Stimulated activated CD8-positive, alpha-beta memory T cell treated with anti-CD3 and anti-CD28 coated beads, Interleukin-2, amount 100 ng/mL, for 48 hours (primary cell): ENCODE results near the gene TMEM87A.

Experiments
- DNase-seq, 2 donors: peaks; one replicate each; pipeline ENCODE4 v3.0.0-alpha.2; 2020; ENCODE audit warnings: low read depth in 2 of 2

The TMEM87A gene

GRCh38 chr15:42207674-42208579, 65.3 kb downstream of the TMEM87A start, which contains the start of gene VPS39:
Gene VPS39 (minus strand): TSS chr15:42208304. CDS start chr15:42208153, 151 bp downstream.
- DNase-seq = peak; percentile 68 to 75

- DNase-seq = no peak
Observed at GRCh38 chr15:42206406-42206805, 66.8 kb downstream of the TMEM87A start.

DNA sequence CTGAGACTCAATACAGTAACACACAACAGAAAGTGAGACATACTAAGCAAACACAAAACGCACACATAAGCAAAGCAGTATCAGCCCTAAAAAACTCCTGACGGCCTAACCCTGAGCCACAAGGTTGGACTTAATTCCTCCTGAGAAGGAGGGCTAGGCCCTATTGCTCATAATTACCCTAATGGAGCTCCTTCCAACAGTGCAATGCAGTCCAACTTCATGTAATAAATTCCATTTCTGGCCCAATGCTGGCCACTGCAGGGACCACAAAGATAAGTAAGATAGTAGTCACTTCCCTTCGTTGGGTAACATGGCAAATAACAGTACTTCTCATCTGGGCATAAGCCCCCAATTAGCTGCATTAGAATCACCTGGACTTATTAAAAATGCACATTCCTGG, 69.3 kb downstream of the TMEM87A start:
- no peak for DNase-seq

DNA sequence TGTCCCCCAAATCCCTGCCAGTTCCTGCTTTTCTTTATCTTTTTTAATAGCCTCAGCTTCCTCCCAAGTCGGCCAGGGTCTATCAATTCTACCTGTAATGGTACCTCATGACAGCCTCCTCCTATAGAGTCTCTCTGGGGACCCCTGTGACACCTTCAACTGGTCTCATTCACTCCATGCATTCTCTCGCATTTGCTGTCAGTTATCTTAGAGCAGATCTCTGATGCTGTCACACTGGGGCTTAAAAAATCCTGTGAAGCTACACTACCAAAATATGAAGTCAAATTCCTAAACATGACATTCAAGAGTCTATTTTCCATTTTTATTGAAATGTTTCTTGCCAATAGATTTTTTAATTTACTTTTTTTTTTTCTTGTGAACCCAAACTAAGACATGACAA, 70.6 kb downstream of the TMEM87A start:
- no peak for DNase-seq

GRCh38 chr15:42201801-42202200, 71.4 kb downstream of the TMEM87A start:
- no peak for DNase-seq

- DNase-seq = no peak
Observed at GRCh38 chr15:42199126-42199525, 74.1 kb downstream of the TMEM87A start.

- DNase-seq = no peak
Observed at GRCh38 chr15:42198516-42198915, 74.7 kb downstream of the TMEM87A start.

DNA sequence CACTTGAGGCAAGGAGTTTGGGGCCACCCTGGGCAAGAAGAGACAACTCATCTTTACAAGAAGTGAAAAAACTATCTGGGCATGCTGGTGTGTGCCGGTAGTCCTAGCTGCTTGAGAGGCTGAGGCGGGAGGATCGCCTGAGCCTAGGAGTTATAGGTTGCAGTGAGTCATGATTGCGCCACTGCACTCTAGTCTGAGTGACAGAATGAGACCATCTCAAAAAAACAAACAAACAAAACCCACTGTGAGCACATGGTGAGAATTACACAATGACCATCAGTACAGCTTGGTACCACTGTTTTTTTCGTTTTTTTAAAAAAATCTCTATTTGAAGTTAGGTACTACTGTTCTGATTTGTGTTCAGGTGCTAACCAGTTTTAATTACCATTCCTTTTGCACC, 78.7 kb downstream of the TMEM87A start:
- DNase-seq = no peak

DNA sequence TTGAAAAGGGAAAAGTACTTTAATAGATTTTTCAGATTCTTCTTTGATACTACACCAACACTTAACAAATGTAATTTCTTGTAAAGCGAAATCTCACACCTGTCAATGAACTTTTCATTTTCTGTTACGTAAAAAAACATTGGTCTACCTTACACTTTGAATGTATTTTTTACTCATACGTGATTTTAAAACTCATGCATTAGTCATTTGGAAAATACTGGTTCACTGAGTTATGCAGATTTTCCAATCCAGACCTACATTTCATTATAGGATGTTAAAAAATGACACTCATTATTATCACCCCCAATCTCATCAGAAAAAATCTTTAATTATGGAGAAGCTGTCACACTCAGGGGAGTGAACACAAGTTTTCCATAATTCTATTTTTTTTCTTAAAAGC, 79.8 kb downstream of the TMEM87A start:
- DNase-seq = no peak

DNA sequence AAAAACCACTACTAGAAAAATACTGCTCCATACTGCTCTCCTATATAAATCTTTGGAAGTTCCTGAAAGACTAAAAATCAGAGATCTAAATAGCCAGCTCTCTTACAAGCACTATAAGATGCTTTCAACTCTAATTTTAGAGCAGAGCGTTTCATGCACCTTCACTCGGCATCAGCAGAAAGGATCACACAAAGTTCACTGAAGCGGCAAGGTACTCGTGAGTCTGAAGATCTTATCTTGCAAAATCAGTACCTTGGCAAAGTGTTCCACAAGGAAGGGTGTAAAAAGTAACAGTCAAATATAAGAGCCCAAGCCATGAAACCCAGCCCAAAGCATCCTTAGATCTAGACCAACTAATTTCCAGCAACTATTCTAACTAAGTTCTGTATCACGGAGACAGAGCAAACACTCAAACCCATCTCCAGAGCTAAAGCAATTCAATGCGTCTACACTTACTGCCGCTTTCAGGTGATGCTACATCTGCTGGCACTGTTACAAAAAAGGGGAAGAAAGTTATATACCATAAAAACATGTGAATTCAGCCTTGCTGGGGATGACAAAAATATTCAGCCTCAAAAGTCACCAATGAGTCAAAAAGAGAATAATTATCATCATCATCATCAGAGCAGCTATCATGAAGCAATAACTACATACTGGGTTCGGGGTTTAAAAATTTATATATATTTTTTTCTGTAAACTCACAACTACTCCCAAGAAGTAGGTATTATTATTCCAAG, 81.5 kb downstream of the TMEM87A start:
- DNase-seq = no peak

- no peak for DNase-seq
Observed at GRCh38 chr15:42190370-42190769, 82.9 kb downstream of the TMEM87A start.

DNA sequence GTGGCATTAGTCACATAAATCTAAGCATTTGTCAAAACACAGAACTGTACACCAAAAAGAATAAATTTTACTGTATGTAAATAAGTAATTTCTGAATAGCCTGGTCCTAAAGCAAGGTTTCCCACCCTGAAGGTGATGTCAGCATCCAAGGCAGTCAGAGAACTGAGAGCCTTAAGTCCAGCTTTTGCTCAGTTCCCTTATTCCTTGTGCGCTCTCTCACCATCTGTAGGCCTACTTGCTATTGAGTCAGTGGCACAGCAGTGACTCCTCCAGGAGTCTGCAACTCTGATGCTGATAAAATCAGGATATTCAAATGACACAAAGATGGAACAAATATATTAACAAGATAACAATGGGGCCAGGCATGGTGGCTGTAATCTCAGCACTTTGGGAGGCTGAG, 87.4 kb downstream of the TMEM87A start:
- no peak for DNase-seq

GRCh38 chr15:42184736-42185135, 88.5 kb downstream of the TMEM87A start:
- DNase-seq = no peak

DNA sequence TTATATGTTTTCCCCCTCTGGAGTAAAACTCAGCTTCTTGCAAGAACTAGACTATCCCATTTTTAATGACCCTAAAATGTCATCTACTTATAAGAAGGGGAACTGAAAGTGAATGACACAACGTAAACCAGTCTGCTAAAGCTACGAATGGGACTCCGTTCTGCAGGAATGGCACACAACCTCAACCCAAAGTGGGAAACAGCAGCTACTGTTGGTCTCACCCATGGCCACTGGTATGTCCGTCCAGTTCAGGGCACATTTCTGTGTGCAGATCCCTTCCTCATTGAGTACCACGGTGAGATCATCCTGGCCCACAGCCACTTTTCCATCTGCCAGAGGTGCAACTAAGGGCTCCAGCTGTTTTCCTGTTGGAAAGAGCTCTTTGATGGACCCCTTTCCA, 88.9 kb downstream of the TMEM87A start:
- DNase-seq = no peak

DNA sequence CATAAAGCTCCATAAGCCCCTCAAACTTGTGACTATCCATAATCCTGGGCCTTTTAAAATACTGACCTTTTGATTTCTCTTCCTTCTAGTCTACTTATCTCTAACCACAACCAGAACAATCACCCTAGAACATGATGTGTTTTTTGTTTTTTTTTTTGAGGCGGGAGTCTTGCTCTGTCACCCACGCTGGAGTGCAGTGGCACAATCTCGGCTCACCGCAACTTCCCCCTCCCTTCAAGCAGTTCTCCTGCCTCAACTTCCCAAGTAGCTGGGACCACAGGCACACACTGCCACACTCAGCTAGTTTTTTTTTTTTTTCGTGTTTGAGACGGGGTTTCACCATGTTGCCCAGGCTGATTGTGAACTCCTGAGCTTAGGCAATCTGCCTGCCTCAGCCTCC, 90.3 kb downstream of the TMEM87A start:
- DNase-seq = no peak

GRCh38 chr15:42182328-42182886, 90.8 kb downstream of the TMEM87A start:
- DNase-seq = no peak

GRCh38 chr15:42178056-42178455, 95.2 kb downstream of the TMEM87A start:
- no peak for DNase-seq

- DNase-seq = no peak
Observed at GRCh38 chr15:42175671-42176070, 97.6 kb downstream of the TMEM87A start.

DNA sequence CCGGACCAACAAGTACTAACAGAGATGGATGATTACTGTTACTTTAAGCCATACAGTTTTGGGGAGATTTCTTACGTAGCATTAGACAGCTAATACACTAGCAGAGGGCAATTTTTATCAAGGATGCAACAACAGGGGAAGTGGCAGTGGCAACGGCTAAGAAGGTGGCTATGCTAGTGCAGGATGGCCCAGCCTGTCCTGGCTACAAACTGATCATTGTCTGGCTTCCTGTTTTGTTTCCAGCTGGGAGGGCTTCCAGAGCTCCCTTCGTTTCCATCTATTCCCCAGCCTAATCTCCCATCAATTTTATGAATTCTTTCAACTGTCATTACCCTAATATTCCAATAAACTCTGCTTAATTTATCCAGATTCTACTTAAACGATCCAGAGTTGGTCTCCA, 100.8 kb downstream of the TMEM87A start:
- no peak for DNase-seq

DNA sequence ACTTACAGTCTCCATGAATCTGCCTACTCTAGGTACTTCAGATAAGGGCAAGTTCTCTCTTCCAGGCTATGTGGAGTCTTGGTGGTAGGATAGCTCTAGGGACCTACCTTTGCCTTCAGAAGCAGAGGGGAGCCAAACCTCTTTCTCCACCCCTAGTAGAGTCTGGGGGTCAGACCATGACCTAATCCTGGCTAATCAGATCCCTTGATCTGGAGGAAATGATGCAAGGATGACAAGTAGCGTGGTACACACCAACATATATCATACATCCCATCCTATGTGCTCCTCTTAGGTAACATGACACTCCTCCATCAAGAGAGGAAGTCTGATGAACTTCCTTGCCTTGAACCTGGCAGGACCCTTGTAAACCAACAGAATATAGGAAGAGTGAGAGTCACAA, 101.4 kb downstream of the TMEM87A start:
- DNase-seq = no peak

- DNase-seq = no peak
Observed at GRCh38 chr15:42171122-42171521, 102.1 kb downstream of the TMEM87A start.

DNA sequence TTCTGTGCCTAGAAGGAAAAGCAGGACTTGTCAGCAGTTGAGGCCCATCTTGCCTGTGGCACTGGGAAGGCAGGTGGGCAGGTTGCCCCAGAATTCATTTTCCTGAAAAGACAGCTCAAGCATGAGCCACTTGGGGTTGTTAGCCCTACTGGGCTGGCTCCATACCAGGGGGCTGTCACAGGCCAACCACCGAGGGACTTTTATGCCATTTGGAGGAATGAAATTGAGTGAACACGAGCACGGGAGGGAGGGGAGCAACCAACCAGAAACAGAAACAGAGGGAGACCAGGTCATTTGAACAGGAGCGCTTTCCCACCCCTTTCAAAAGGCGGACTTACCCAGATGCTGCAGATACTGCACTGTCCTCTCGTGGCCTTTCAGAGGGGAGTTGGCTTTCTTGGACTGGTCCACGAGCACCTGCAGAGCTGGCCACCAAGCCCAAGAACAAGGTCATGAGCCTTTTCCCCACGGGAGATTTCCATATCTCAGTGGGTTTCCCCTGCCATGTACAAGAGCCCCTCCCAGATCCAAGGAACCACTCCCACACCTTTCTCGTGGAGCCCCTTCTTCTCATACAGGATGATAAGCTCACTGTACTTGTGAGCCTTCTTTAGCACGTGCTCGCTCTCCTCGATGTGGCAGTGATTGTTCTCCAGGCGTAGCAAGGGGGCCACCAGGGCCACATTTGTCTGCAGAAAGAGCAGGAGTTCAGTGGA, 106.8 kb downstream of the TMEM87A start:
- DNase-seq = no peak
